Activated CD4-positive, alpha-beta T cell treated with anti-CD3 and anti-CD28 coated beads for 48 hours (primary cell): Measurements from ENCODE around the gene DLX6.

Source experiments
- DNase-seq: peaks from one replicate; pipeline ENCODE4 v3.0.0-alpha.2; 2020

Gene DLX6

GRCh38 chr7:96996111-96996957 is 9.0 kb upstream of the DLX6 start:
- DNase-seq = no peak

DNA sequence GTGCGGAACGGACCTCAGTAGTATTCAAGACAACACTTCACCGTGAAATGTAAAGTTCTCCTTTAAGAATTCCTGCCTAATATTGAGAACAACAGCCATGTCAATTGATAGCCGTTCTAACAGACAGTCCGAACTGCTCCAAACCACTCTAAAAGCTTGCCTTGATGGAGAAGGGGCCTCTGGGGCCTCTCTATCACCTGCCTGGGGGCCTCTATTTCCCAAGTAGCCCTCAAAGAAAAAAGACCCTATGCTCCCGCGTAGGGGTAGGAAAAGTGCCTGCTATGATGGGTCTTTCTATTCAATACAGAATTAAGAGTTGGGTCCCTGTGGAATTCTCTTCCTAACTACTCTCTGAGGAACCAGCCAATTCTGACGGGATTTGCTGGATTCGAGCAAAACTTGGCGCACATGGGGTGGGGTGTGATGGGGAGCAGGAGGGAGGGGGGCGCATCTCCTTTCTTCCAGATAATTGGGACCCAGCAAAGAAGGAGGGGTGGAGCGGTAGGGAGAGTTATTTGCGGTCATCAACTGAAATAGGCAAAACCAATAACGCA is 8.3 kb upstream of the DLX6 start:
- no peak for DNase-seq

DNA sequence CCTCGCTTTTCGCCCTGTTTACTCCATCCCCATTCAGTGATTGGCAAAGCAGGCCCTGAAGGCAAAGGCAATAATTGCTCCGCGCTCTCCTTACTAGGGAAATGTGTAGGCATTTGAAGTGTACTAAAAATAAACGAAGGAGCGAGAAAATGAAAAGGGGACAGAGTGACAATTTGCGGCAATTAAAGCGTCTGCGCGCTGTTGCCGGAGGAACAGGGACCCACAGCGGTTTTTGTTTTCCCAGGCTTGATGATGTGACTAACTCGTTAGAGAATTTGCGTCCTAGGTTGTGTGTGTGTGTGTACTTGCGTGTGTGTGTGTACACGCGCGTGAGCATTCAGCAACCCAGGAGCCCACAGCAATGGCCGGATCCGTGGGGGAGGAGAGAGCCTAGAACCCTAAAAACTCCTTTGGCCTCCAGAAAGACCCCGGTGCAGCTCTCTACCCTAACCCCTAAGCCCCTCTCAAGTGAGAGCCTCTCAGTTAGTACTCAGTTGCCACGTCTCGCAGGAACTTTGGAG is 7.8 kb upstream of the DLX6 start:
- DNase-seq = no peak

- DNase-seq = no peak
Observed at GRCh38 chr7:96998333-96998732, 7.0 kb upstream of the DLX6 start.

DNA sequence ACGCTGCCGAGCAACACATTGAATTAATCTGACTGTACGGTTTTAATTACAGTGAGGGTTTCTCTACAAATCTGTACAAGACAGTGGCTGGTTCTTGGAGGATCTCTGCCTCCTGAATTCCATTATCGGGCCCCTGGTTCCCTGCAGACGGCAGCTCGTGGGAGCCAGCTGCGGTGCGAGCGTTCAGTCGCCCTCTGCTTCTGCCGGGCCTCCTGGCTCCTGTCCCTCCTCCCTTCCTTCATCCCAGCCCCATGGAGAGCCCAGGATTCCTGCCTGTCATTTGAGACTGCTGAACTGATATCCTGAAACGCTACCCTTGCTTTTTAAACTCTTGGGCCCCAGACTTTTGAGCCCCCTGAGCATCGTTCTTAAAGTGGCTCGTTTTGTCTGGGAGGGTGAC is 6.6 kb upstream of the DLX6 start:
- DNase-seq = no peak

DNA sequence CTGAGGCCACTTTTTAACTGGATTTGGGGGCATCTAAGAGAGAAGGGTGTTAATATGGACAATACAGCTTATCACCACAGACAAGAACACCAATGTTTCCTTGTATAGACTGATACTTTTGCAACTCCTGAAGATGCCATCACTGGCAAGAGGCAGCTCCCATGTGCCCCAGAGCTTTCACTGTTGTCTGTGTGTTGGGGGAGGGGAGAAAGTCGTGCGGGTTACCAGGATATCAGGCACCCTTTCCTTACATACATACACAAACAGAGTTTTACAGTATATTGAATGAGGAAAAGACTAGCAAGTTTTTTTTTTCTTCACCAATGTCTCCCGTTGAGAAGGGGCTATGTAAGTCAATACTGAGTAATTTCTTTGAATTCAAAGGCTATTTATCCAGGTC is 4.1 kb upstream of the DLX6 start:
- DNase-seq = no peak

DNA sequence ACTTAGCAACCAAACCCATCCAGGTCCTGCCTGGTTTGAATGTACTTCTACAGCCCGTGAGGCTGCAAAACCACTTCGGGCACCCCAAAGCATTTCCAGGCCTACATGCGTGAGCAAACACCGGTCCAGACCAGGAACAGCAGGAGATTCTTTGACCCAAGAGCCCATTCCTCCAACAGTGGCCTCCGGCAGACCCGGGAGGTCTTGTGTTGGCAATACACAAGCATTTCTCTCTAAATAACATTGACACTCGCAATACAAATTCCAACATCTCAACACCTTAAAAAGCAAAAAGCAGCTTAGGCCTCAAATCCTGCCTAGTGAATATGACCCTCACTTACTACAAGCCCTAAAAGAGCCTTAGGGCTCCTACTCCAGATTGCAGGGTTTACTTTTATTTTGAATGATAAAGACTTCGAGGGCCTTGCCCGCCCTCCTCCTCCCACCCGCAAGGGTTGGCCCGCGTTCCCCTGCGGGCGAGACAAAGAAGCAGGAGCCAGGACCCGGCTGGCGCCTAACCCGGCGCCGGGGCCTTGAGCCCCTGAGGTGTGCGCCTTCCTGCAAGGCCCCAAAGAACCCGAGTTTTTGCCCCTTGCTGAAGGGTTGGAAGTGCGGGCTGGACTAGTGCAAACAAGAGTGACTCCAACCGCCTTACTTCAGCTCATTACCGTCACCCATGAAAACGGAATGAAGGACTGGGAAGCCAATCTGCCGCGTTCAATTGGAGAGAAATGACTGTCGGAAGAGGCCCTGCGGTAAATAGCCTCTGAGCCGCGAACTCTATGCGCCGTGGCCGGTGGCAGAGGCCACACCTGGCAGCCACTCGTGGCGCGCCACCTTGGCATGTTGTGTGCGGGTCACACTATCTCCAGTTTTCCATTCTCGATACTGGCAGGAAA is 3.4 kb upstream of the DLX6 start:
- no peak for DNase-seq

DNA sequence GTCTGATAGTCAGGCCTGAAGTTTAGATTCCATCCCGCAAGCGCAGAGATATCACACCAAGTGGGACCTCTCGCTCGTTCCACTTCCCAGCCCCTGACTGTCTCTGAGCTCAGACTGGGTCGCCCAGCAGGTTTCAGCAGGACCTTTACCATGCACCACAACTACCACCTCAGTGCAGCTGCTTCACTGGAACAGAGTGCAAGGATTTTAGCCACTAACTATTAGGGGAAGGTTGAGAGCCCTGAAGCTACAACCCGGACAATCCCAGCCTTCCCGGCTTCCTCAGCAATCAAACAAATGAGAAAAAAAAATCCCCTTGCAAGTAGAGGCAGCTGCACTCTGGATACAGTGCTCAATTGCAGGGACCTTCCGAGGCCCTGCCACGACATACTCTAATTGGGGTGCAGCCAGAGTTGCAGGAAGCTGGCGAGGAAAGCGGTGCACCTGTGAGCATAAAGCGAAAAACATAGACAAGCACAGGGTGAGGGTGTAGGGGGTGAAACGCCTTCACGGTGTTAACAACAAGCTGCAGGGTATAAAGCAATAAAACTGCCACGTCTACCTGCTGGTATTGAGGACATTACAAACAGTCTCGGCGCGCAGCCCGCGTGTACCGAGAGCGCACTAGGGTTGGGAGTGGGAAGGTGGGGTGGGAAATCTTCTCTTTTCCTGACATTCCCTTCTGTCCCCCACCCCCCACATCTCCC is 2.6 kb upstream of the DLX6 start:
- no peak for DNase-seq

DNA sequence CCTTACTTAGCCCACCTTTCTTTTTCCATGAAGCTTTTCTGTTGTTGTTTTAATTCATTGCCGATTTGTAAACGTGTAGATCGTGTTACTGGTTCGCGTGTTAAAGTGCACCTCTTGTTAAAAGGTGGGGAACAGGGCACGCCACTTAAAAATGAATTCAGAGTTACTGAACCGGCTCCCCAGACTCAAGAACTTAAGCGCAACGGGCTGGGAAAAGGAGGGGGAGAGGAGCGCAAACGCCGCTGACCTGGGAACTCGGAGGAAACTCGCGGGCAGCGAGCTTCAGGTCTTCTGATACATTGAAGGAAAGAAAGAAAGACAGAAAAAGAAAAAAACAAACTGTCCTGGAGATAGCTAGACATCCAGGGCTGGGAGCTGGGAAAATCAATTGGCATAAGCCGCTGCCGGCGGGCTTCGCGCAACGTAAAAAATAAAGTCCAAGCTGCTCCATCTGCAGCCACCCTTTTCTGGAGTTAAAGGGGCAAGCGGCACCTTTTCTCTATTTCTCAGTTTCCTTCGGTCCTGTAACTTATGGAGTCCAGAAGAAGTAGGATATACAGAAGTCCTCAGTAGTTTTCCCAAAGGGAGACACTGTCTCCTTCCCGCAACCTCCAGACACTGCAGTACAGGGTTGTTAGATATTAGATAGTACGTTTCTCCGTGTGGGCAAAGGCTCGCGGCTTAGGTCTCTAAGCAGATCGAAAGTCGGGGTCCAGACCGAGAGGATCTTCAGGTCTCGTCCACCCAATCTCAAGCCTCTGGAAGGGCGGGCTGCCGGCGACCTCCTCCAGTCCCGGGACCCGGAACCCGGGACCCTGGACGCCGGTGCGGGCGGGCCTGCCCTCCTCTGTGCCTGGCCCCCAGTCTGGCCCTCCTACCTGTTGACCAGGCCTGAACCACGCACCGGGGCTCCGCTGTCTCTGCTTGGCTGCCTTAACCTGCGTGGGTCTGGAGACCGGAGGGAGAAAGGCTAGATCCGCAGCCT is 1.8 kb upstream of the DLX6 start:
- no peak for DNase-seq

- DNase-seq = no peak
Observed at GRCh38 chr7:97004247-97005182, 838 bp upstream of the DLX6 start.

DNA sequence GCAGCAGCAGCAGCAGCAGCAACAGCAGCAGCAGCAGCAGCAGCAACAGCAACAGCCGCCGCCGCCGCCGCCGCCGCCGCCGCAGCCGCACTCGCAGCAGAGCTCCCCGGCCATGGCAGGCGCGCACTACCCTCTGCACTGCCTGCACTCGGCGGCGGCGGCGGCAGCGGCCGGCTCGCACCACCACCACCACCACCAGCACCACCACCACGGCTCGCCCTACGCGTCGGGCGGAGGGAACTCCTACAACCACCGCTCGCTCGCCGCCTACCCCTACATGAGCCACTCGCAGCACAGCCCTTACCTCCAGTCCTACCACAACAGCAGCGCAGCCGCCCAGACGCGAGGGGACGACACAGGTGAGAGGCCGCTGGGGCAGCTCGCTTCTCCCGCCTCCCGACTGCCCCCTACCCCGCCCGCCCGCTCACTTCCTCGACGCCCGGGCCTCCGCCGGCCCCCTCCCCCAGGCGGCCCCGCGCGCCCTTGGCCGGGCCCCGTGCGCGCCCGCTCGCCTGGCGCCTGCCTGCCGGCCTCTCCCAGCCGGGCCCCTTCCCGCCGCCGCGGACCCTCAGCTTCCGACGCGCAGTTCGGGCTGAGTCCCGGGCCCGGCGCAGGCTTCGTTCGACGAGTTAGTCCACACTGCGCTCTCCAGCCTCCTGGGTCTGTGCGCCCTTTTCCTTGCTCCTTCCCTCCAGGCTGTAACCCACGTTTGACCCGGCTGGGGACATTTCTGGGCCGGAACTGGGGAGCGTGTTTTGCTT is 882 bp downstream of the DLX6 start:
- DNase-seq = peak; percentile 56

DNA sequence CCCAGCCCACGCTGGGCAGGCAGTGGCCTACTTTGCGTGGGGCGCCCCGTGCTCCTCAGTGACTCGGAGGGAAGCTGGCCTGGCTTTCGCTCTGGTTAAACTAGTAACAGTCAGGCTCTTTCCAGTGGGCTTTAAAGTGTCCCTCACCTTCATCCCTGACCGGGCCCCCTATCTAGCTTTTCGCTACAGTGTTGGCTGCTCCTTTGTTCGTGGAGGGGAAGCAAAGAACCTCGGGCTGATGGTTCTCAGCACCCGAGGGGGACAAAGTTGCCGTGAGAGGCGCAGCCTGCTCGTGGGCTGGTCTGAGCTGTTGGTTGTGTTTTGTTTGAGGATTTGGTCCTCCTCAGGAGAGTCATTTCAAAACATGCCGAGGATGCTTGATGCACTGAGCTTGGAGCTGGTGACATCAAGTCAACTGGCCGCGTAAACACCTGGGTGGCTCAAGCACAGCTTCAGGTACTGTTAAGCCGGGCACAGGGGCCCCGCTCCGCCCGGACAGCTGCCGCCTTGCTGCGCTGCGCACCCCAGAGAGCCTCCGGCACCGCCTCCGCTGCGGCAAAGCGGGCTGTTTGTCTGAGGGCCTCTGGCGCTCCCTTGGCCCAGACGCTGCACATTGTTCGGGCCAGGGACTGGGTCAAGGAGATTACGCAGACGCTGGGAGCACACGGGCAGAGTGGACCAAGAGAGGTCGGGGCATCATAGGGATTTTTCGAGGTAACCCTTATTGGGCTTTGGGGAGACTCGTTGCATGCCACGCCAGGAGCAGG is 1.6 kb downstream of the DLX6 start:
- DNase-seq = no peak

DNA sequence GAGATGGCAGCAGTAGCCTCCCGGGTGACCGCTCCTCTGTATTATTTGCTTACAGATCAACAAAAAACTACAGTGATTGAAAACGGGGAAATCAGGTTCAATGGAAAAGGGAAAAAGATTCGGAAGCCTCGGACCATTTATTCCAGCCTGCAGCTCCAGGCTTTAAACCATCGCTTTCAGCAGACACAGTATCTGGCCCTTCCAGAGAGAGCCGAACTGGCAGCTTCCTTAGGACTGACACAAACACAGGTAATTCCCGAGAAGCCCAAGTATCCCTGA is 2.2 kb downstream of the DLX6 start:
- no peak for DNase-seq

DNA sequence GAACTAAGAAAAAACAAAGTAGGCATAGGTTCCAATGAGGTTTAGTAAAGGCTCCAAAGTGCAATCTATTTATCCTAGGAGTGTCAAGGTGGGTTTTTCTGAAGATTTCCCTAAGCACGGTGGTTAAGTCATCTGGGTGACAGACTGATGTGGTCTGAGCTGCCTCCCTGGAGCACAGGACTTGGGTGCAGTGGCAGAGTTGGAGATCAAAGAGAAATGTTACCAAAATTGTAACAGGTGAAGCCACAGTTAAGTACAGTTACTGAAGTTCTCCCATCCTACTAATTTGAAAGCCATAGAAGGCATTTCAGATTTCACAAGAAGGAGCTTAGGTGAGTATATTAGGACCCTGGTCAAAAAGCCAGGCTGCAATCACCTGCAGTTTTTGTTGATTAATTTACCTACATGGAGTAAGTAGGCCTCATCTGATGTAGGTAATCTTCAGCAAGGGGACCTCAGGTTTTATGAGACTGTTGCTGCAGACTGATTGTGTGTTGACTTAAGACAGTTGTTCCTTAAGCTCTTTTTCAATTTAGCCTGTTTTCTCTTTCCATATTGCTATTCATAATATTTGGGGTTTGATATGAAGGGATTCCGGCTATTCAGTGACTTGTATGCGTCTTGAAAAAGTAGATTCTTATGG is 3.0 kb downstream of the DLX6 start:
- no peak for DNase-seq

- no peak for DNase-seq
Observed at GRCh38 chr7:97009753-97010732, 4.7 kb downstream of the DLX6 start.

DNA sequence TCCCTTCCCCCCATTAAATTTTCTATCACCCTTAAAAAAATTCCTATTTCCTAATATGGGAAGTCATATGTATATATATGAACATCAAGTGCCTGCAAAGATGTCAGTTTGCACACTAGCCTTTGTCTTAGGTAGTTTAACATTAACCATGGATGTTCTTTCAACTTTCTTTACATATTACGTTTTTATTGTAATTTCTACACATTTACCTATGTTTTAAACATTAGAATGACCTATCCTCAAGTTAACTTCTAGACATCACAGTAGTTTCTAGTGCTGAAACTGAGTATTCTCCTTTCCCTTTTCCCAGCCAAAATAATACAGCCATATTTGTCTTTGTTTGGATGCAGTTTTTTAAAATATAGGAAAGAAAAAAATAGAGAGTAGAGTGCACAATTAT is 5.8 kb downstream of the DLX6 start:
- no peak for DNase-seq
